Aorta (tissue), 5 donors: Measurements from ENCODE around the gene ARHGAP31. TPM values are rescaled to one million over a fixed set of nuclear protein-coding genes. Genes with fewer than 3 reads are reported as not detected.
"Not testable (repeated sequence)": the region's sequence is repeated elsewhere in the genome, so short reads cannot be mapped to it uniquely, and the experiment has no call there.

Experiments
- ATAC-seq: fragments of 200-7000 bp; cut with Tn5 transposase; one replicate; pipeline ENCODE4 v1.9.1; 2022; ENCODE audit warnings: moderate library complexity; ENCODE audit not compliant: low FRiP score
- DNase-seq, 2 donors: peaks; one replicate each; pipeline ENCODE4 v3.0.0-alpha.2; 2020
- H3K27ac ChIP-seq, 2 donors: one replicate each; pipeline ENCODE4 v1.5.1; 2013; ENCODE audit warnings: low read length in 2 of 2, mild to moderate bottlenecking in 2 of 2, moderate library complexity in 2 of 2, control low read depth in 1 of 2, inconsistent platforms in 1 of 2, low read depth in 1 of 2
- H3K27me3 ChIP-seq, 2 donors: one replicate each; pipeline ENCODE4 v1.6.1; 2013; ENCODE audit warnings: control low read depth in 1 of 2, low read length in 1 of 2, mild to moderate bottlenecking in 1 of 2, moderate library complexity in 1 of 2; ENCODE audit not compliant: insufficient read depth in 2 of 2, control insufficient read depth in 1 of 2
- H3K36me3 ChIP-seq, 2 donors: one replicate each; pipeline ENCODE4 v1.6.1; 2013; ENCODE audit warnings: control low read depth in 1 of 2, low read length in 1 of 2, mild to moderate bottlenecking in 1 of 2; ENCODE audit not compliant: insufficient read depth in 2 of 2, control insufficient read depth in 1 of 2
- H3K4me1 ChIP-seq, 2 donors: one replicate each; pipeline ENCODE4 v1.6.1; 2013; ENCODE audit warnings: low read length in 2 of 2, control low read depth in 1 of 2, mild to moderate bottlenecking in 1 of 2, moderate library complexity in 1 of 2; ENCODE audit not compliant: insufficient read depth in 2 of 2, control insufficient read depth in 1 of 2
- H3K4me3 ChIP-seq, 2 donors: one replicate each; pipeline ENCODE4 v1.5.1; 2013; ENCODE audit warnings: low read length in 2 of 2, control low read depth in 1 of 2, mild to moderate bottlenecking in 1 of 2
- H3K9me3 ChIP-seq: one replicate; pipeline ENCODE4 v1.6.1; 2013; ENCODE audit warnings: mild to moderate bottlenecking, low read length; ENCODE audit not compliant: control insufficient read depth
- WGBS, 2 donors: extraction: QIAGEN DNeasy Blood & Tissue Kit; methylation state at CpG; one replicate each; pipeline ENCODE4 v1.1.7; 2013; 5-methylcytosine and 5-hydroxymethylcytosine counted together
- intact Hi-C, 2 donors: fragments of 100-400 bp; cut with DNase I; formaldehyde crosslinking; loops; one replicate each; pipeline versions ENCODE4 v1.14.2 to v1.15.0; 2022
- polyA plus RNA-seq, 2 donors: library from polyadenylated mRNA; stranded (reverse); fragments of 200-250 nt; gene quantifications; one replicate each; pipeline ENCODE4 v1.2.3, GENCODE V29; 2013
- total RNA-seq, 2 donors: library from RNA; stranded (reverse); fragmentation: NEBNext Ultra II Directional; extraction: Animal tissue kit (Norgen Biotek cat#: 25700); gene quantifications; one replicate each; pipeline ENCODE4 v1.2.1, GENCODE V29; 2021
- donor health status: healthy with polysubstance abuse.
- donor health status: Bipolar disorder and iron deficiency.
- donor health status: DM: no; HTN: no; CAD: no.
- donor health status: DM: no; HTN: no; CAD: no.
- donor health status: DM: yes; HTN: yes; CAD: no.

The ARHGAP31 gene
- total and polyA plus RNA-seq, 4 donors, result 1.5 to 65.0 (median 15.7) TPM

DNA sequence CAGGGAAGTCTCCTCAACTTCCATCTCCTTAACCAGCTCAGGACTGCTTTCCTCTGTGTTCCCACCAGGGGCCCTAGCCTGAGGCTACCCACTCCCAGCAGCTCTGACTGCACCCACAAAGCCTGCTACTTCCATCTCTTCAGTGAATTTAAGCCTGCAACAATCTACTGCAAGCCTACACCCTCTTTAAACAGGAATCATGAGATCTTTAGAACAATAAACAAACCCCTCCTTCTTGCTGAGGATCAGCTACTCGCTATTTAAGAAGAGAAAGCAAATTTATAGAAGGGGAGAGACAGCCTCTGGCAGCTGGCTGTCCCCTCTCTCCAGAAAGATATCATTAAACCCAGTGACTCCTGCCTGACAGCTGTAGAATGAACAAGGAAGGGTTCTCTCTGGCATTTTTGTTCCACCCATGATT lies 51.9 kb downstream of the ARHGAP31 start:
- no peak for ATAC-seq
- Histone ChIP-seq H3K4me1 (no peaks in the 10 kb centered on the region), H3K27ac (no peak overlapping the region)

GRCh38 chr3:119347036-119347435 lies 52.9 kb downstream of the ARHGAP31 start:
- intact Hi-C loops, result no loop called here
- H3K27ac ChIP-seq, result no peak overlapping the region

More for the DNA sequence above, 51.9 kb downstream of the ARHGAP31 start:
- no peaks in the 10 kb centered on the region for H3K9me3 ChIP-seq
- H3K36me3 ChIP-seq, result no peaks in the 10 kb centered on the region
- no peaks in the 10 kb centered on the region for H3K27me3 ChIP-seq
- DNase-seq, result no peak
- WGBS, 2 donors, result 83 to 85% methylated on average over 1 of the region's 1 CpG
- intact Hi-C loops, result no loop called here
- no peak overlapping the region for H3K4me3 ChIP-seq

GRCh38 chr3:119349354-119350041 lies 55.3 kb downstream of the ARHGAP31 start:
- DNase-seq (no peak), ATAC-seq (no peak)
- intact Hi-C loops, result no loop called here
- Histone ChIP-seq H3K36me3 (no peaks in the 10 kb centered on the region), H3K9me3 (no peaks in the 10 kb centered on the region), H3K27ac (no peak overlapping the region), H3K4me1 (no peaks in the 10 kb centered on the region), H3K4me3 (no peak overlapping the region), H3K27me3 (no peaks in the 10 kb centered on the region)
- WGBS, 2 donors, result 84 to 87% methylated on average over 4 of the region's 4 CpGs

More at GRCh38 chr3:119347036-119347435, 52.9 kb downstream of the ARHGAP31 start:
- 93 to 97% methylated on average over 3 of the region's 3 CpGs for WGBS, 2 donors
- ATAC-seq (no peak), DNase-seq (no peak)
- Histone ChIP-seq H3K4me3 (no peak overlapping the region), H3K27me3 (no peaks in the 10 kb centered on the region), H3K36me3 (no peaks in the 10 kb centered on the region), H3K4me1 (no peaks in the 10 kb centered on the region), H3K9me3 (no peaks in the 10 kb centered on the region)

GRCh38 chr3:119350114-119350513 lies 55.9 kb downstream of the ARHGAP31 start:
- no peaks in the 10 kb centered on the region for H3K4me1 ChIP-seq
- no peak overlapping the region for H3K27ac ChIP-seq
- no peaks in the 10 kb centered on the region for H3K36me3 ChIP-seq
- H3K4me3 ChIP-seq, result no peak overlapping the region
- intact Hi-C loops, result no loop called here
- DNase-seq (no peak), ATAC-seq (no peak)
- no peaks in the 10 kb centered on the region for H3K9me3 ChIP-seq
- H3K27me3 ChIP-seq, result no peaks in the 10 kb centered on the region
- 50 to 55% methylated on average over 10 of the region's 10 CpGs for WGBS, 2 donors

DNA sequence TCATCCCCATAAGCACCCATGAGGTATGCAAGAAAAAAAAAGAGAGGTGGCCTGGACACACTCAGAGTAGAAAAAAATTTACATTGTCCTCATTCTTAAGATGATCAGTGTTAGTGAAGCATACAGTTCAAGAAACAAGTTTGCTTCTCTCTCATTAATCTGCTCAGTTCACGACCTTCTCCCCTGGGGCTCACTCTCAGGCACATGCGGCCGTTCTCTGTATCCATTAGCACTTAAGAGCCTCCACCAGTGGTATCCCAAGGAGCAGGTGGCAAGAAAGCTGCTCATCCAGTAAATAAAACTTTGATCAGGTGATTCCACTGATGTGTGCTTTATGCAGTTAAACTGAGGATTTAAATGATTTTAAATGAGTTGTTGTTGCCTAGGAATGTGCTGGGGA lies 57.4 kb downstream of the ARHGAP31 start:
- H3K4me1 ChIP-seq, result no peaks in the 10 kb centered on the region
- no peak overlapping the region for H3K27ac ChIP-seq
- 95 to 97% methylated on average over 3 of the region's 3 CpGs for WGBS, 2 donors
- H3K4me3 ChIP-seq, result no peak overlapping the region
- no peaks in the 10 kb centered on the region for H3K9me3 ChIP-seq
- H3K36me3 ChIP-seq, result no peaks in the 10 kb centered on the region
- intact Hi-C loops, result no loop called here
- ATAC-seq (no peak), DNase-seq (no peak)
- no peaks in the 10 kb centered on the region for H3K27me3 ChIP-seq

DNA sequence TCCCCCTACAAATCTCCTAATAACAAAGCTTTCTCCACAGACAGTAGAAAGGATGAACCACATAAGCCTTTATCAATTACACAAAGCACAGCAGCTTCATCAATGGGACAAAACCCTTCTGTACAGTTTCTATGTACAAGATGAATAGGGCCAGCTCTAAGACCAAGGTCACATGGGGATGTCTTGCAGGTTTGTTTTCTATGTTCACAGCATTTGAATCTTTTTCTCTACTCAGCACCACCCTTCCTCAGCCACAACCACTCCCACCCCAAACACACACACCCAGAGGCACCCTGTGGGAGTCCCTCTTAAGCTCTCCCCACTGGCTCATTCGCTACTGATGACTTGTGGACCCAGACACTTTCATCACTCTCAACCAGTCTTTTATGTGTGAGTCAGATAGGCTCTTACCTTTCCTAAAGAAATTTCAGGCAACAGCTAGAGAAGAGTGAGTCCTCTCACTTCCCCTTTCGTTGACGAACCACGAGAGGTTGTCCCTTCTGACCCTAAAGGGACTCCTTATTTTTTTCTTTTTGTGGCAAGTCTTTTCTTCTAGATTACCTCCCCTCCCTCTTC lies 57.9 kb downstream of the ARHGAP31 start:
- H3K9me3 ChIP-seq, result no peaks in the 10 kb centered on the region

GRCh38 chr3:119352863-119353527 lies 58.8 kb downstream of the ARHGAP31 start:
- no peaks in the 10 kb centered on the region for H3K27me3 ChIP-seq
- H3K36me3 ChIP-seq, result no peaks in the 10 kb centered on the region
- H3K4me3 ChIP-seq, result no peak overlapping the region
- intact Hi-C loops, result no loop called here
- H3K27ac ChIP-seq, result no peak overlapping the region
- H3K4me1 ChIP-seq, result no peaks in the 10 kb centered on the region
- DNase-seq (no peak), ATAC-seq (peak; percentile 67)
- no peaks in the 10 kb centered on the region for H3K9me3 ChIP-seq
- 56 to 61% methylated on average over 6 of the region's 6 CpGs for WGBS, 2 donors

More for the DNA sequence above, 57.9 kb downstream of the ARHGAP31 start:
- 80 to 92% methylated on average over 4 of the region's 4 CpGs for WGBS, 2 donors
- no peaks in the 10 kb centered on the region for H3K36me3 ChIP-seq
- no peak overlapping the region for H3K4me3 ChIP-seq
- intact Hi-C loops, result no loop called here
- H3K4me1 ChIP-seq, result no peaks in the 10 kb centered on the region
- ATAC-seq (peak; percentile 37), DNase-seq (no peak)
- H3K27ac ChIP-seq, result no peak overlapping the region
- H3K27me3 ChIP-seq, result no peaks in the 10 kb centered on the region

DNA sequence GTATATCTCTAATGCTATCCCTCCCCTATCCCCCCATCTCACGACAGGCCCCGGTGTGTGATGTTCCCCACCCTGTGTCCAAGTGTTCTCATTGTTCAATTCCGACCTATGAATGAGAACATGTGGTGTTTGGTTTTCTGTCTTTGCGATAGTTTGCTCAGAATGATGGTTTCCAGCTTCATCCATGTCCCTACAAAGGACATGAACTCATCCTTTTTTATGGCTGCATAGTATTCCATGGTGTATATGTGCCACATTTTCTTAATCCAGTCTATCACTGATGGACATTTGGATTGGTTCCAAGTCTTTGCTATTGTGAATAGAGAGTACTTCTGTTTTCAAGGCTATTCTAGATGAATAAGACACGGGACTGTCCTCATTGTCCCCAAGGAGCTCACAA lies 61.4 kb downstream of the ARHGAP31 start:
- H3K4me1 ChIP-seq, ATAC-seq, intact Hi-C loops, H3K9me3 ChIP-seq, H3K27me3 ChIP-seq, H3K27ac ChIP-seq, DNase-seq, H3K4me3 ChIP-seq, H3K36me3 ChIP-seq: not testable (repeated sequence)
- 90 to 98% methylated on average over 5 of the region's 5 CpGs for WGBS, 2 donors

GRCh38 chr3:119356646-119357045 lies 62.5 kb downstream of the ARHGAP31 start:
- H3K4me3 ChIP-seq, result no peak overlapping the region
- no peaks in the 10 kb centered on the region for H3K9me3 ChIP-seq
- H3K36me3 ChIP-seq, result no peaks in the 10 kb centered on the region
- H3K4me1 ChIP-seq, result no peaks in the 10 kb centered on the region
- intact Hi-C loops, result no loop called here
- DNase-seq (no peak), ATAC-seq (no peak)
- no peaks in the 10 kb centered on the region for H3K27me3 ChIP-seq
- H3K27ac ChIP-seq, result no peak overlapping the region
